RCC 7860 (cell line): Measurements from ENCODE around the gene ARHGAP9.
"Not testable (repeated sequence)": the region's sequence is repeated elsewhere in the genome, so short reads cannot be mapped to it uniquely, and the experiment has no call there.

Experiments used
- DNase-seq: peaks from one replicate; pipeline ENCODE4 v3.0.0-alpha.2; 2015; ENCODE audit warnings: low spot score
- FAIRE-seq: peaks from 2 replicates; lab custom pipeline; 2012; peaks lifted over from hg19 to GRCh38; lab: Jason Lieb, UNC

Gene ARHGAP9

GRCh38 chr12:57459750-57460467 is 19.8 kb downstream of the ARHGAP9 start, which contains the start of gene GLI1:
TSS of gene GLI1 (plus strand) at chr12:57459785. CDS start at chr12:57463692, 3,907 bp downstream.
- FAIRE-seq = no peak
- DNase-seq = no peak

- FAIRE-seq = no peak
These were observed 20.5 kb downstream of the ARHGAP9 start for GRCh38 chr12:57459055-57459749.

GRCh38 chr12:57458665-57459054 is 21.0 kb downstream of the ARHGAP9 start:
- DNase-seq (no peak), FAIRE-seq (no peak)

More at GRCh38 chr12:57459055-57459749, 20.5 kb downstream of the ARHGAP9 start:
- DNase-seq = peak; percentile 90

GRCh38 chr12:57456737-57457490 is 22.8 kb downstream of the ARHGAP9 start:
- DNase-seq (no peak), FAIRE-seq (no peak)

- FAIRE-seq = no peak
These were observed 23.4 kb downstream of the ARHGAP9 start for GRCh38 chr12:57456145-57456700.

GRCh38 chr12:57455374-57456144 is 24.1 kb downstream of the ARHGAP9 start:
- FAIRE-seq (no peak), DNase-seq (no peak)

More at GRCh38 chr12:57456145-57456700, 23.4 kb downstream of the ARHGAP9 start:
- peak; percentile 27 for DNase-seq

GRCh38 chr12:57454566-57455373 is 24.9 kb downstream of the ARHGAP9 start, which contains the start of gene INHBE:
TSS of gene INHBE (plus strand) at chr12:57455307. CDS start at chr12:57455537, 230 bp downstream.
- FAIRE-seq = no peak

GRCh38 chr12:57454213-57454565 is 25.5 kb downstream of the ARHGAP9 start:
- FAIRE-seq = no peak
- no peak for DNase-seq

More at GRCh38 chr12:57454566-57455373, 24.9 kb downstream of the ARHGAP9 start, which contains the start of gene INHBE:
- DNase-seq = peak; percentile 47

GRCh38 chr12:57452937-57453509 is 26.6 kb downstream of the ARHGAP9 start:
- FAIRE-seq (no peak), DNase-seq (peak; percentile 38)

- no peak for DNase-seq
- no peak for FAIRE-seq
These were observed 27.3 kb downstream of the ARHGAP9 start for GRCh38 chr12:57452181-57452936.

GRCh38 chr12:57451233-57451778 is 28.4 kb downstream of the ARHGAP9 start:
- FAIRE-seq = no peak
- DNase-seq = no peak

GRCh38 chr12:57450057-57450456 is 29.6 kb downstream of the ARHGAP9 start:
- FAIRE-seq = no peak

GRCh38 chr12:57449375-57449774 is 30.3 kb downstream of the ARHGAP9 start:
- FAIRE-seq = no peak
- no peak for DNase-seq

More at GRCh38 chr12:57450057-57450456, 29.6 kb downstream of the ARHGAP9 start:
- no peak for DNase-seq

GRCh38 chr12:57448669-57449068 is 31.0 kb downstream of the ARHGAP9 start:
- DNase-seq (no peak), FAIRE-seq (no peak)

GRCh38 chr12:57446292-57446960 is 33.2 kb downstream of the ARHGAP9 start:
- FAIRE-seq (no peak), DNase-seq (no peak)

GRCh38 chr12:57444744-57445143 is 34.9 kb downstream of the ARHGAP9 start:
- FAIRE-seq (no peak), DNase-seq (no peak)

GRCh38 chr12:57444337-57444736 is 35.3 kb downstream of the ARHGAP9 start:
- not testable (repeated sequence) for FAIRE-seq, DNase-seq
